GM21447 (cell line): ENCODE results near the gene SOBP.

Experiments used
- ATAC-seq: cut with Tn5 transposase; IDR thresholded peaks from one replicate; pipeline ENCODE4 v1.9.1; 2021; ENCODE audit not compliant: unreplicated experiment

Gene SOBP

GRCh38 chr6:107674995-107675738 lies 185.2 kb downstream of the SOBP start:
- ATAC-seq: peak; percentile 82

GRCh38 chr6:107676042-107676441 lies 186.1 kb downstream of the SOBP start:
- ATAC-seq: no peak

GRCh38 chr6:107677399-107677798 lies 187.5 kb downstream of the SOBP start:
- no peak for ATAC-seq

GRCh38 chr6:107679457-107679856 lies 189.5 kb downstream of the SOBP start:
- no peak for ATAC-seq

GRCh38 chr6:107682721-107683120 lies 192.8 kb downstream of the SOBP start:
- no peak for ATAC-seq

- ATAC-seq: no peak
Measured at GRCh38 chr6:107683183-107683582, 193.3 kb downstream of the SOBP start.

GRCh38 chr6:107684996-107685395 lies 195.1 kb downstream of the SOBP start:
- ATAC-seq: no peak

GRCh38 chr6:107689190-107689589 lies 199.3 kb downstream of the SOBP start:
- ATAC-seq: no peak

GRCh38 chr6:107689951-107690642 lies 200.2 kb downstream of the SOBP start:
- no peak for ATAC-seq

GRCh38 chr6:107690643-107691061 lies 200.7 kb downstream of the SOBP start:
- ATAC-seq: no peak

- no peak for ATAC-seq
Measured at GRCh38 chr6:107691062-107691751, 201.3 kb downstream of the SOBP start.

GRCh38 chr6:107692351-107692750 lies 202.4 kb downstream of the SOBP start:
- no peak for ATAC-seq

GRCh38 chr6:107695061-107695720 lies 205.3 kb downstream of the SOBP start:
- no peak for ATAC-seq

GRCh38 chr6:107697682-107698081 lies 207.8 kb downstream of the SOBP start:
- no peak for ATAC-seq

- ATAC-seq: no peak
Measured at GRCh38 chr6:107698146-107698545, 208.2 kb downstream of the SOBP start.

- ATAC-seq: no peak
Measured at GRCh38 chr6:107699254-107699653, 209.3 kb downstream of the SOBP start.

- ATAC-seq: no peak
Measured at GRCh38 chr6:107699697-107700325, 209.9 kb downstream of the SOBP start.

- ATAC-seq: no peak
Measured at GRCh38 chr6:107703606-107704005, 213.7 kb downstream of the SOBP start.

- ATAC-seq: no peak
Measured at GRCh38 chr6:107704347-107705013, 214.6 kb downstream of the SOBP start.

- no peak for ATAC-seq
Measured at GRCh38 chr6:107706516-107707115, 216.7 kb downstream of the SOBP start.
